Measurements from ENCODE around the gene PAK1. TPM values are rescaled to one million over a fixed set of nuclear protein-coding genes. Genes with fewer than 3 reads are reported as not detected.

Gene PAK1
- total RNA-seq, 1 experiment from 2014 or later = 60.1 TPM

DNA sequence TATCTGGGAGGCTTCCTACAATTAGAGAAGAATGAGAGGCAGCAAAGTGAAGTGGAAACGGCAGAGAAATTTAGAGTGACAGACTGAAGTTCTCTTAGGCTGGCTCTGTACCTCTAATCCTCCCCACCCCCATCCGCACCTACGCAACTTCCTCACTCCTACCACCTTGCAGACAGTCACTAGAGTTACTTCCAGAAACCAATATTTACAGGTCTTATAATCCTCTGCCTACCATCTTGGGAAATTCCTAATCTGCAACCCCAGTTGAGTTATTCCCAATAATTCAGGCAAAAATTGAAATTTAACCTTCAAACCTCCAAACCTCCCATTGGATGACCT, 71.7 kb downstream of the PAK1 start:
- Histone ChIP-seq H3K4me2 (ENCODE audit: low read depth, low read length, poor library complexity, severe bottlenecking) (no peak overlapping the region), H3K36me3 (ENCODE audit: insufficient read depth, low read length) (no peaks in the 10 kb centered on the region), H3K4me3 (ENCODE audit: low read length) (no peak overlapping the region), H4K20me1 (ENCODE audit: insufficient read depth, low read depth, low read length) (peaks cover 10% of the 10 kb centered on the region), H2AFZ (ENCODE audit: low read length) (no peak overlapping the region), H3K9me2 (replicated peaks; ENCODE audit: insufficient read depth, low read length) (no peaks in the 10 kb centered on the region), H3K4me1 (ENCODE audit: low read length) (peaks cover 8% of the 10 kb centered on the region), H3K27ac (ENCODE audit: low read length) (no peak overlapping the region), H3K27me3 (ENCODE audit: low read length) (no peaks in the 10 kb centered on the region), H3K9me3 (ENCODE audit: low read length) (no peaks in the 10 kb centered on the region), H3K79me2 (ENCODE audit: low read length) (no peaks in the 10 kb centered on the region), H3K9ac (ENCODE audit: low read length) (no peak overlapping the region)
- no peak for DNase-seq

DNA sequence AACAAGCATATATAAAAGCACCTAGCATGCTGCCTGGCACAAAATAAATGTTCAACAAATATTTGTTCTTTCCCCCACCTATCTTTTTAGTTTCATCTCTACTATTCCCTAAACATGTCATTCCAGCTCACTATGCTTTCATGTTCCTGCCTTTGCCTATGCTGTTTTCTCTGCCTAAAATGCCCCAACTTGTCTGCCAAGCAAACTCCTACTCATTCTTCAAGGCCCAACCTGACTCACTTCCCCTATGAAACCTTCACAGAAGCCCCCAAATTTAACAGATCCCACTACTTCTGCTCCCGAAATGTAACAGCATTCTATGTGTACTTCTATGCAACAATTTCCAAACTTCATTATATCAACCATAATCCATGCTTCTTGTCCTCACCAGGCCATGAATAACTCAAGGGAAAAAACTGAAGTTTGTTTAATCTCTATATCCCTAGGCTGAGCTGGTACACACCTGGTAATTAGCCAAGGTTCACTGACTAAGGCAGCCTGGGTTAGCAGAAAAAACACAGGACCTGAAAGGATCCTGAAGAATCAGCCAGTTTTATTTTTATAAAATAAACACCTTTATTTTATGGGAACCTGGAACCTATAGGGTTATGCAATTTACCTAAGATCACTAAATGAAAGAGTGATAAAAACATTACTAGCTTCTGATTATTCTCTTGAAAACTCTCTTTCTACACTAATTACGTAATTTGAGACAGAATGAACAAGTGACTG, 72.2 kb downstream of the PAK1 start:
- DNase-seq = no peak
- Histone ChIP-seq H3K4me2 (ENCODE audit: low read depth, low read length, poor library complexity, severe bottlenecking) (no peak overlapping the region), H3K36me3 (ENCODE audit: insufficient read depth, low read length) (no peaks in the 10 kb centered on the region), H3K9me2 (replicated peaks; ENCODE audit: insufficient read depth, low read length) (no peaks in the 10 kb centered on the region), H2AFZ (ENCODE audit: low read length) (no peak overlapping the region), H3K9ac (ENCODE audit: low read length) (no peak overlapping the region), H4K20me1 (ENCODE audit: insufficient read depth, low read depth, low read length) (peaks cover 9% of the 10 kb centered on the region), H3K27ac (ENCODE audit: low read length) (no peak overlapping the region), H3K79me2 (ENCODE audit: low read length) (no peaks in the 10 kb centered on the region), H3K9me3 (ENCODE audit: low read length) (no peaks in the 10 kb centered on the region), H3K4me1 (ENCODE audit: low read length) (peaks cover 8% of the 10 kb centered on the region), H3K4me3 (ENCODE audit: low read length) (no peak overlapping the region), H3K27me3 (ENCODE audit: low read length) (no peaks in the 10 kb centered on the region)

DNA sequence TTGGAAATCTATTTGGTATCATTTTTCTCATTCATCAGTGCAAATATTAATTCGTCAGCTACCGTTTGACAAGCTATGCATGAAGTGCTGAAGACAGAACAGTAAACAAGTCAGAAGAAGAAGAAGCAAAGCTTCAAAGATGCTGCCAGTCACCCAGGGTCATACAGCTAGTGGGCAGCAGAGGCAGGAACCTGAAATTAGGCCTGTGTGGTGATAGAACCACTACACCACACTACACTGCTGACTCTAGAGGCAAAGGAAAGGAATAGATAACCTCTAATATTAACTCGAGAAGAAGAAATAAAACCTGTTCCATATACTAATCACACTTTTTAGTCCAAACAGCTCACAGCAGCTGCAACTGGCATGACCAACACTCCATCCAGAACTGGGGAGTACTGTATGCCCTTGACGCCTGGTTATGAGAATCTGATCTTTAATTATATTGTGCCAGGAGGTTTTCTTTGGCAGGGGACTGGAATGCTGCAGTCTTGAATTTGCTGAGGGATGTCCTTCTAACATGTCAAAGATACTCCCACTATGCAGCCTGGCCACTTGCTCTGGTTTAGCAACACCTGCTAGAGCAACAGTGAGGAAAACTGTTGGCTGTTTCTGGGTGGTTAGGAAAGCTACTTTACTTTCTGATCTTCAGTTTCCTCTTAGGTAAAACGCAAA, 73.0 kb downstream of the PAK1 start:
- Histone ChIP-seq H2AFZ (ENCODE audit: low read length) (no peak overlapping the region), H3K79me2 (ENCODE audit: low read length) (no peaks in the 10 kb centered on the region), H3K27ac (ENCODE audit: low read length) (no peak overlapping the region), H3K9me2 (replicated peaks; ENCODE audit: insufficient read depth, low read length) (no peaks in the 10 kb centered on the region), H3K27me3 (ENCODE audit: low read length) (no peaks in the 10 kb centered on the region), H3K9ac (ENCODE audit: low read length) (no peak overlapping the region), H3K4me3 (ENCODE audit: low read length) (no peak overlapping the region), H4K20me1 (ENCODE audit: insufficient read depth, low read depth, low read length) (peaks cover 11% of the 10 kb centered on the region), H3K4me1 (ENCODE audit: low read length) (peaks cover 8% of the 10 kb centered on the region), H3K9me3 (ENCODE audit: low read length) (no peaks in the 10 kb centered on the region), H3K36me3 (ENCODE audit: insufficient read depth, low read length) (no peaks in the 10 kb centered on the region), H3K4me2 (ENCODE audit: low read depth, low read length, poor library complexity, severe bottlenecking) (no peak overlapping the region)
- no peak for DNase-seq

DNA sequence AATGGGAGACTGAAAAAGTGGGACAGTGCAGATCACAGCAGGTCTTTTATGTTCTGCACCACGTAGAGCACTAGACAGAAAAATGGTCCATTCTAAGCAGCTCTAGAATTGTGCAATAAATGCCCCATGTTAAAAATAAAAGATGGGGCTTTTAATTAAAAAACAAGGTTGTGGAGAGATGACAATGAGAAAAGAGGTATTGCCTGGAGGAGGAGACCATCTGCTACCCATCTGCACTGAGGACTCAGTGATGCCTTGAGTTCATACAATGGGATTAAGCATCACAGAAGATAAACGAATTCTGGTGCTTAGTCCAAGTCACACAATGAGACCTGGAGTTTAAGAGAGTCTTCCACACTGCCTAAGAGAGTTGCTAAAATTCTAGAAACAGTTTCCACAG, 73.6 kb downstream of the PAK1 start:
- Histone ChIP-seq H3K79me2 (ENCODE audit: low read length) (no peaks in the 10 kb centered on the region), H3K27ac (ENCODE audit: low read length) (no peak overlapping the region), H3K27me3 (ENCODE audit: low read length) (no peaks in the 10 kb centered on the region), H4K20me1 (ENCODE audit: insufficient read depth, low read depth, low read length) (peaks cover 17% of the 10 kb centered on the region), H3K4me1 (ENCODE audit: low read length) (peaks cover 8% of the 10 kb centered on the region), H3K9ac (ENCODE audit: low read length) (no peak overlapping the region), H3K36me3 (ENCODE audit: insufficient read depth, low read length) (no peaks in the 10 kb centered on the region), H3K9me2 (replicated peaks; ENCODE audit: insufficient read depth, low read length) (no peaks in the 10 kb centered on the region), H3K9me3 (ENCODE audit: low read length) (no peaks in the 10 kb centered on the region), H2AFZ (ENCODE audit: low read length) (no peak overlapping the region), H3K4me2 (ENCODE audit: low read depth, low read length, poor library complexity, severe bottlenecking) (no peak overlapping the region), H3K4me3 (ENCODE audit: low read length) (no peak overlapping the region)
- no peak for DNase-seq

DNA sequence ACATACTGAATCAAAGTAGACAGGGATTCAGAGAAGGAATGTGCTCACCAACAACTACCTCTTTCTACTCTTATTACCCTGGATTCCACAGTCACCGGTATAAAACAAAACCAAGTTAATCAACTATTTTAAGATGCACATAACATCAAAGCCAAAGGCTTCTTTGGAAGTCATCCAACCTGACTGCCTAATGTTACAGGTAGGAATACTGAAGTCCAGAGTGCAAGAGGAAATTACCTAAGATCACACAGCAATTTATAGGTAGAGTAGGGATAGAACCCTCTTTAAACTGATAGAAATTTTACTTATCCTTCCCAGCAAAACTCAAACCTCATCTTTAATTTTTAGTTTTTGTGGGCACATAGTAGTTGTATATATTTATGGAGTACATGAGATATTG, 76.3 kb downstream of the PAK1 start:
- Histone ChIP-seq H3K9me2 (replicated peaks; ENCODE audit: insufficient read depth, low read length) (no peaks in the 10 kb centered on the region), H3K4me2 (ENCODE audit: low read depth, low read length, poor library complexity, severe bottlenecking) (no peak overlapping the region), H3K9ac (ENCODE audit: low read length) (no peak overlapping the region), H3K4me3 (ENCODE audit: low read length) (no peak overlapping the region), H4K20me1 (ENCODE audit: insufficient read depth, low read depth, low read length) (peaks cover 11% of the 10 kb centered on the region; the same call in 1 of the 2 replicates), H2AFZ (ENCODE audit: low read length) (no peak overlapping the region), H3K36me3 (ENCODE audit: insufficient read depth, low read length) (no peaks in the 10 kb centered on the region), H3K27me3 (ENCODE audit: low read length) (no peaks in the 10 kb centered on the region), H3K4me1 (ENCODE audit: low read length) (peaks cover 8% of the 10 kb centered on the region), H3K27ac (ENCODE audit: low read length) (no peak overlapping the region), H3K79me2 (ENCODE audit: low read length) (no peaks in the 10 kb centered on the region), H3K9me3 (ENCODE audit: low read length) (no peaks in the 10 kb centered on the region)
- no peak for DNase-seq

DNA sequence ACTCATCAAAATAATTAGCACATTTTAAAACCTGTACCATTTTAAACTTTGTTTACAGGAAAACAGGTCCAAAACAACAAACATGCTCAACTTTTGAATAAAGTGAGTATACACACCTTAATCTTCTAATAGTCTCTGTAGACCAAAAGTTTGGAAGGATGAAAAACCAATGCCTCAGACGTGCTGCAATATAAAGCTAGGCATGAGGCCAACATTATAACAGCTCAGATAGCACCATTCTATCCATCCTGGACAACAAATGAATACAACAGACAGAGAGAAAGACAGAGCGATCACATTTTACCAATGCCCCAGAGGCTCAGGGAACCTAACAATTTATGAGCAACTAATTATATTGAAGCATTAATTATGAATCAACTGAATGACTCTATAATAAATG, 77.0 kb downstream of the PAK1 start:
- Histone ChIP-seq H2AFZ (ENCODE audit: low read length) (no peak overlapping the region), H3K4me3 (ENCODE audit: low read length) (no peak overlapping the region), H3K9ac (ENCODE audit: low read length) (no peak overlapping the region), H3K4me2 (ENCODE audit: low read depth, low read length, poor library complexity, severe bottlenecking) (no peak overlapping the region), H3K9me2 (replicated peaks; ENCODE audit: insufficient read depth, low read length) (no peaks in the 10 kb centered on the region), H3K27ac (ENCODE audit: low read length) (no peak overlapping the region), H4K20me1 (ENCODE audit: insufficient read depth, low read depth, low read length) (peaks cover 11% of the 10 kb centered on the region; the same call in 1 of the 2 replicates), H3K9me3 (ENCODE audit: low read length) (no peaks in the 10 kb centered on the region), H3K27me3 (ENCODE audit: low read length) (no peaks in the 10 kb centered on the region), H3K79me2 (ENCODE audit: low read length) (no peaks in the 10 kb centered on the region), H3K4me1 (ENCODE audit: low read length) (peaks cover 5% of the 10 kb centered on the region), H3K36me3 (ENCODE audit: insufficient read depth, low read length) (no peaks in the 10 kb centered on the region)
- no peak for DNase-seq

DNA sequence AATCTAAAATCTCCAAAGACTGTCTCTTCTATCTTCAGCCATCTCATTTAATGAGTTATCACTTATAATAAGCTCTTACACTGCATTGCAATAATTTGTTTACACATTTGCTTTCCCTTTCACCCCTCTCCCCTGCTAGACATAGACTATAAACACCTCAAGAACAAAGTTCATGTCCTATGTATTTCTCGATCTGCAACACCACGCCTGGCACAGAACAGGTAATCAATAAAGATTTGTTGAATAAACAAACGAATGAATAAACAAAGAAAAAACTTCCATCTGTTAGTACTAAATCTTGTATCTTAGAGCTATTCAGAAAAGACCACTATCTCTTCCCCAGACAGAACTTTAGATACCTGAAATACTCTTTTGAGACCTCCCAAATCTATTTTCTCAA, 77.6 kb downstream of the PAK1 start:
- Histone ChIP-seq H3K36me3 (ENCODE audit: insufficient read depth, low read length) (no peaks in the 10 kb centered on the region), H3K79me2 (ENCODE audit: low read length) (no peaks in the 10 kb centered on the region), H2AFZ (ENCODE audit: low read length) (no peak overlapping the region), H3K9me2 (replicated peaks; ENCODE audit: insufficient read depth, low read length) (no peaks in the 10 kb centered on the region), H3K27ac (ENCODE audit: low read length) (no peak overlapping the region), H4K20me1 (ENCODE audit: insufficient read depth, low read depth, low read length) (peaks cover 11% of the 10 kb centered on the region; the same call in 1 of the 2 replicates), H3K4me1 (ENCODE audit: low read length) (no peaks in the 10 kb centered on the region), H3K4me3 (ENCODE audit: low read length) (no peak overlapping the region), H3K27me3 (ENCODE audit: low read length) (no peaks in the 10 kb centered on the region), H3K9ac (ENCODE audit: low read length) (no peak overlapping the region), H3K4me2 (ENCODE audit: low read depth, low read length, poor library complexity, severe bottlenecking) (no peak overlapping the region), H3K9me3 (ENCODE audit: low read length) (no peaks in the 10 kb centered on the region)
- DNase-seq = peak; percentile 23

DNA sequence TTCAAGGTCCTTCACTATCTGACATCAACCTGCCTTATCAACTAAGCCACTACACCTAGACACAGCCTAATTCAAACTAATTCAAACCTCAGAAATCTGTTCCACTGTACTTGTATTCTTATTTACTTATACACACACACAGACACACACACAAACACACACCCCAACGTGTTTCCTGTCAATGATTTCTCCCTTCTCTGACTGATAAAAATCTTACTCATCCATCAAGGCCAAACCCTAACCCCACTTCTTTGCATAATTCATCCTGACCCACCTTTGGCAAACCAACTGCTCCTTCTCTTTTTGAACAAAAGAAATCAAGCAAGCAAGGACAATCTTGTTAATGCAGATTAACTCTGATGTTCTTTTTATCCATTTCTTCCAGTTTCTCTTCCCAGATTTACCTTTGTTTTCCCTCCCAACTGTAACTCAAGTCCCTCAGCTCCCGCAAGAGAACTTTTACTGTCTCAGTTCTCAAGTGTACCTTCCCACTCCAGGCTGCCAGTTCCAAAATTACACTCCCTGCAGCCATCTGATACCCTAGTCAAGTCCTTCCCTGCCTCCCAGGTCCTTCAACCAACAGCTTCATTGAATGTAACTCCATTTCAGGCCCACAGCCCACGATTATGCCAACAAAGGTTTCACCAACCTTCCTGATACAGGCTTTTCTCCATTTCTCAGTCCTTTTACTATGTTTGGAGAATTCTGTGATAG, 78.3 kb downstream of the PAK1 start:
- Histone ChIP-seq H3K4me3 (ENCODE audit: low read length) (no peak overlapping the region), H3K9me2 (replicated peaks; ENCODE audit: insufficient read depth, low read length) (no peaks in the 10 kb centered on the region), H3K4me2 (ENCODE audit: low read depth, low read length, poor library complexity, severe bottlenecking) (no peak overlapping the region), H3K4me1 (ENCODE audit: low read length) (no peaks in the 10 kb centered on the region), H4K20me1 (ENCODE audit: insufficient read depth, low read depth, low read length) (peaks cover 7% of the 10 kb centered on the region; the same call in 1 of the 2 replicates), H2AFZ (ENCODE audit: low read length) (no peak overlapping the region), H3K27me3 (ENCODE audit: low read length) (no peaks in the 10 kb centered on the region), H3K9ac (ENCODE audit: low read length) (no peak overlapping the region), H3K79me2 (ENCODE audit: low read length) (no peaks in the 10 kb centered on the region), H3K27ac (ENCODE audit: low read length) (no peak overlapping the region), H3K9me3 (ENCODE audit: low read length) (no peaks in the 10 kb centered on the region), H3K36me3 (ENCODE audit: insufficient read depth, low read length) (no peaks in the 10 kb centered on the region)
- peak; percentile 30 for DNase-seq

Data from Karpas-422 (cell line).